GM18508 (cell line): ENCODE measurements around the gene RMI2.
"Not testable (repeated sequence)": the region's sequence is repeated elsewhere in the genome, so short reads cannot be mapped to it uniquely, and the experiment has no call there.

ENCODE experiments used
- ATAC-seq: cut with Tn5 transposase; IDR thresholded peaks from one replicate; pipeline ENCODE4 v1.9.1; 2021; ENCODE audit warnings: moderate number of reproducible peaks; ENCODE audit not compliant: insufficient read depth, unreplicated experiment

RMI2 gene

GRCh38 chr16:11378951-11379350 is 33.7 kb downstream of the RMI2 start:
- not testable (repeated sequence) for ATAC-seq

- peak; percentile 61 for ATAC-seq
Observed at GRCh38 chr16:11379420-11379819, 34.2 kb downstream of the RMI2 start.

DNA sequence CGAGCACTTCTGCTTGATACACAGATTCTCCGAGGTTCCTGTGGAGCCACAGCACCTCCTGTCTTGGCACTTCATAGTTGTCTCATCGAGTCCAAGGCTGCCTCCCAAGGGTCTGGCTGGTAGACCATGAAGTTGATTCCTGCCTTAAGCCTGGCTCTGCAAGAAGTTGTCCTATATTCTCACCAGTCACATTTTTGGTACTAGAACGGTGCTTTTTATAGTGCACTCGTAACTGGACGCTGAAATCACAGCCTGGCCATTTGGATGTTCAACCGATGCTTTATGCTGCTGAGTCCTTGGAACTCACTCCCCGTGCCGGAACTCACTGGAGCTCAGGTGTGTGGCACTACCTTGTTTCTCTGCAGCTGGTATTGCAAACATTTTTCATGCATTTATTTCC is 35.6 kb downstream of the RMI2 start:
- ATAC-seq: no peak

GRCh38 chr16:11383481-11384183 is 38.4 kb downstream of the RMI2 start:
- no peak for ATAC-seq

GRCh38 chr16:11384184-11384955 is 39.1 kb downstream of the RMI2 start:
- no peak for ATAC-seq

DNA sequence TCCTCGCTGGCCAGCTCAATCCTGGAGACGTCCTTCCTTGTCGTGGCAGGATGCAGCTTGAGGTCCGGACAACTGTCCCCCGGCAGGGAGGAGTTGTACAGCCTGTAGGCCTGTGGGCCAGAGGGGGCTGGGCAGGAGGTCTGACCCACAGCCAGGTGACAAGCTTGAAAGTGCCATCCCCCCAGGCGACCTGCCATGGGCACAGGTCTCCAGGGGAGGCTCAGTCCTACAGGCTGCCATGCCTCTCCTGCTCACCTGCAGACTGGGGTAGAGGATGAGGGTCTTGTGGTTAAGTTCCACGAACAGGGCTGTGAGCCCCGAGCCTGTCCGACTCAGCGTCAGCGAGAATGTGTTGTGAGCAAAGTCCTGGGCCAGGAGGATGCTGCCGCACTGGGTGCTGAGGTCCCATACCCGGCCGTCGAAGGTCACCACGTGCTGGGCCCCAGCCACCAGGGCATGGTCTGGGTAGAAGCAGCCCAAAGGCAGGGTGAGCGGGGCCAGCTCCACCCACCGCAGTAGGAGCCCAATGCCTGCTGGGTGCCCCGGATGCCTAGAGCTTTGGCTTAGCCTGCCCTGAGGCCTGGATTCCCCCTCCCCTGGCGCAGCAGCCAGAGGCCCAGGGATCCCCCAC is 39.8 kb downstream of the RMI2 start:
- no peak for ATAC-seq

DNA sequence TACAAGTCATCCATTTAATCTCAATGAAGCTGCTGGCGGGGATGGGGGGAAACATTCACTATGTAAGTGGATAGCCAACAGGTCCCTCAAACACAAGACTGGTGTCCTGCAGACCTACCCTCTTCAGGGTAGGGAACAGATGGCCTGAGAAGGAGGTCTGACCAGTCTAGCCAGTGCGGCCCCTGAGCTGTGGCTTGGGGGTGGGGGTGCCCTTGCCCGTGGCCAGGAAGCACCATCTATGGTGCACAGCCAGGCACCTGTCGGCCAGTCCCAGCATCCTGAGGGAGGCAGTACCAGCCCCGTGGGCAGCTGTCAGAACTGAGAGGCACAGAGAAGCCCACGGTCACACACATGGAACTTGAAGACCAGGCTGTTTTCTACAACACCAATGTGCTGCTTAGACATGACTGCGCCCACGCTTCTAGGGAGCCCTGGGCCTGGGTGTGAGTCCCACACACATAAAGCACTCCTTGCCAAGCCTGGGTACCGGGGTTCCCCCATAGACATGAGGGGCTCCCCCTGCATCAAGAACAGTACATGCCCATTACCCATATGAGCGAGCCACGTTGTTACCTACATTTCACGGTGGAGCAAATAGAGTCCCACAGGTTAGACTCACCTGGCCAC is 40.9 kb downstream of the RMI2 start:
- ATAC-seq: no peak

GRCh38 chr16:11386791-11387546 is 41.7 kb downstream of the RMI2 start:
- no peak for ATAC-seq

DNA sequence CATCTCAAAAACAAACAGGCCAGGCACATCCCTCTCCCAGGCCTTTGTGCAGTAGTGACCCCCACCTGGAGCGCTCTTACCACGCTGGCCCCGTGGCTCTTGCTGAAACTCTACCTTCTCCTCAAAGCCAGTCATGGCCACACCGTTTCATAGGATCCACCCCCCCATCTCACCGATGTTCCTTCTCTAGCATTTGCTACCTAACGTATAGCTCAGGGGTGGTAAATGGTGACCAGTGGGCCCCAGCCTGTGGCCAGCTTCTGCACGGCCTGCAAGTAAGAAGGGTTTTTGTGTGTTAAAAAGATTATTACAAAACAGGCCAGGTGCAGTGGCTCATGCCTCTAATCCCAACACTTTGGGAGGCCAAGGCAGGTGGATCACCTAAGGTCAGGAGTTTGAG is 43.8 kb downstream of the RMI2 start:
- ATAC-seq: no peak

GRCh38 chr16:11389631-11390565 is 44.6 kb downstream of the RMI2 start:
- no peak for ATAC-seq

DNA sequence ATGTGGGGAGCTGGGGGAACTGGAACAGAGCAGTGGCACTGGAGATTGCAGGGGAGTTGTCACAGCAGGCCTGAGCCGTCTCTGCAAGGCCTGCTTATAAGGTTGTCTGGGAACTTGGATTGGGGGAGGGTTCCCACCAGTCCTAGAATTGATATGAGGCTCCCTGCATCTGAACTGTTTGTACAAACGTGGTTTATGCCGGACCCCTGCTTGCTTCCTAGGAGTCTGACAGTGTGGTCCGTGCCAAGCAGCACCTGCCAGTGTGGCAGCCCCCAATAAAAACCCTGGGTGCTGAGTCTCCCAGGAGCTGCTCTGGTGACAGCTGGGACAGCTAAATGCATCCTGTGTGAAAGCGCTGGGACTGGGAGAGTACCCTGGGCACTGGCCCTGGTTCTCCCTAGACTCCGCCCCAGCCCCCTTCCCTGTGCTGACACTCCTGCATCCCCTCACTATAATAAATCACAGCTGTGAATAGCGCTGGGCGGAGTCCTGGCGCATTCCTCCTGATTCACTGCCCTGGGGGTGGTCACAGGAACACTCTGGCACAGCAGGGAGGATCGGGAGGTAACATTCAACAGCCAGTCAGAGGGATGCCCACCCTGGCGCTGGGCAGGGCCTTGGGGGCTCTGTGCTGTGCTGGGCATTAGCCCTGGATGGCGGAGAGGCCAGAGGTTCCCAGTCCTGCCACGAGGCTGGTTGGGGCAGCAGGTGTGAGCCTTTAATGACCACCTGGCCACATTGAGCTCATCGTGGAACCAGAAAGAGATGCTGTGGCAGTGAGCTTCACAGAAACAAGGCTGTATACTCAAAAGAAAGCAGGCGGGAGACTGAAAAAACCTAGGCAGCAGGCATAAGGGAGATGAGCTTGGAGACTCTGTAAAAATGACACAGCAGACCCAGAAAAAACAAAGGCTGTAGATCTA is 45.6 kb downstream of the RMI2 start:
- no peak for ATAC-seq

DNA sequence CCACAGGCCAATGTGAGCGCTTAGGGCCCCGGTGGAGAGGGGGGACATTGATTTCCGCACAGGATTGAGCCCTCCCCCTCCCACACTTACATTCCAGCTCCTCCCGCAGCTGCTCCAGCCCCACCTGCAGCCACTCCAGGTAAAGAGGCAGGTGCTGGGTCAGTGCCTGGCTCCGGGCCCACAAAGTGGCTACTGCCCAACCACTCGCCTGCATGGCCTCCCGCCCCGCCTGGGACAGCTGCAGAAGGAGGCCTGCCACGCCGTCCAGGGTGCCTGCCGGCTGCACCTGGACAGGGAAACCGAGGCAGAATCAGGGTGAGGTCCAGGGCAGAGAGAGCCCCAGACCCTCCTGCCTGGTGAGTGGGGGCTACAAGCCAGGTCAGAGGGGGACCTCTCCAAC is 46.3 kb downstream of the RMI2 start:
- no peak for ATAC-seq

GRCh38 chr16:11392041-11392581 is 46.9 kb downstream of the RMI2 start:
- no peak for ATAC-seq

DNA sequence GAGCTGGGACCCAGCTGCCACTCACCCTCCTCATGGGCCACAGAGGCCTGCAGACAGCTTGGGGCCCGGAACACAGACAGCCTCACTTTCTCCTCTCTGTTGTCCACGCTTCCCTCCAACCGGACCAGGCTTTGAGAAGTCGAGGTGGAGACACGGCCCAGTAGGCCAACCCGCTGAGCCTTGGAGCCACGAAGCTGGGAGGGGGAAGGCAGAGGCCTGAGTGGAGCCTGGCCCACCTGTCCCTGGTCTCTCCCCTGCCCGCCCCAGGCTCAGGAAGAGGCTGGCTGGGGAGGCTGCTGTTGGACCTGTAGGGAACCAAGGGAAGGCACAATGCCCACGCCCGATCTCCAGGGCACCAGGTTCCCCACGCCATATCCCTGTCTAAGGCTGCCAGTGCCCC is 48.1 kb downstream of the RMI2 start:
- no peak for ATAC-seq

DNA sequence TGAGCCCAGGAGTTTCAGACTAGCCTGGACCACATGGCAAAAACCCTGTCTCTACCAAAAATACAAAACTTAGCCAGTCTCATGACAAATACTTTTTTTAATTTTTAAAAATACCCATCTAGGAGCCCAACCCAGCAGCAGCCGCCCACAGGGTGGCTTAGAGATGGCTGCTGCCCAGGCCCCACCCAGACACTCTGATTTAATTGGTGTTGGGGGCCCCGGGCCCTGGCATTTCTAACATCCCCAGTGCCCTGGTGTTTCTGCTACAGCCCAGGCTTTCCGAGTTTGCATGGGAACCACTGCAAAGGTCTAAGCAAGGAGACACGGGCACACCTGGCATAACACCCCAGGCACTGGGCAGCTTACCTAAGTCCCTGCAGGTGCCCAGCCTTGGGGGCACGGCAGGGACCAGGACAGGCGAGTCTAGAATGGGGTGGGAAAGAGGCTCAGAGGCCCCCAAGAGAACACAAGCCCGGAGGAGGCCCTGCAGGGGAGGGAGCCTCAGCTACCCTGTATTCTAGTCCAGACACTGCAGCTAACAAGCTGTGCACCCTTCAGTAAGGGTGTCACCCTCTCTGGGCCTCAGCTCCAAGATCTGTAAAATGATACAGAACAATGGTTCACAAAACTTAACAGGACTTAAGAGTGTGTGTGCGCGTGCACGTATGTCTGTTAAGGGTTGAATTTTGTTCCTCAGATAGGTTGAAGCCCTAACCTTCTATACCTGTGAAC is 48.8 kb downstream of the RMI2 start:
- no peak for ATAC-seq

DNA sequence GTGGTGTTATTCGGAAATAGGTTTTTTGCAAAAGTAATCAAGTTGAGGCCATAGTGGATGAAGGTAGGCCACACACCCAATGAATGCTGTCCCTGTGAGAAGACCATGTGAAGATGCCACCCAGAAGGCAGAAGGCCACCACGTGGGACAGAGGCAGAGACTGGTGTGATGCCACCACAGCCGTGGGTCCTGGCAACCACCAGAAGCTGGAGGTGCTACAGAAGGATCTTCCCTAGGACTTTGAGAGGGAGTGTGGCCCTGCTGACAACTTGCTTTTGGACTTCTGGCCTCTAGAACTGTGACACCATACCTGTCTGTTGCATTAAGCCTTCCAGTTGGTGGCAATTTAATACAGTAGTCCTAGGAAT is 49.3 kb downstream of the RMI2 start:
- ATAC-seq: no peak
